Measurements from ENCODE around the gene FOXO3.

FOXO3 gene

DNA sequence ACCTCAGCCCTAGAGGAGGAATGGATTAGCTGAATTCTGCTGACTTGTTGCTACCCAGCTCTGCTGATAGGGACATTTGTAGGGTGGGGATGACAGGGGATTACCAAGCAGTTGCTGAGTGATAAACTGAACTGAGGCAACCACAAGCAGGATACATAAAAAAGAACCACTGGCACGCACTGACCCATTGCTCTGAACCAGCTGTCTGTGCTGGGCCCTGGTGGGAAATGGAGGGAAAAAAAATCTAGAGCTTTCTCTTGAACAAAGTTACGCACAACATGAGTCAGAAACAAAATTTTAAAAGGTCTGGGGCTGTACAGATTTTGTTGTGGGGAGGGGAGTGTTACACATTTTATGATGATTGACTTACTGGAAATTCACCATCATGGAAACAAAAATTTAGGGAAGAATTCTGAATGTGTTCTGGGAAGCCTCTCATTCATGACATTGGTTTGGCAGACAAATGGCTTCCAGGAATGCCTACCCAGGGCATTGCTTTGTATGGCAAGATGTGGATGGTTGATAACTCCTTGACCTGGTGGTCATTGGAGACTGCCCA lies 37.7 kb downstream of the FOXO3 start:
- DNase-seq, result no peak

DNA sequence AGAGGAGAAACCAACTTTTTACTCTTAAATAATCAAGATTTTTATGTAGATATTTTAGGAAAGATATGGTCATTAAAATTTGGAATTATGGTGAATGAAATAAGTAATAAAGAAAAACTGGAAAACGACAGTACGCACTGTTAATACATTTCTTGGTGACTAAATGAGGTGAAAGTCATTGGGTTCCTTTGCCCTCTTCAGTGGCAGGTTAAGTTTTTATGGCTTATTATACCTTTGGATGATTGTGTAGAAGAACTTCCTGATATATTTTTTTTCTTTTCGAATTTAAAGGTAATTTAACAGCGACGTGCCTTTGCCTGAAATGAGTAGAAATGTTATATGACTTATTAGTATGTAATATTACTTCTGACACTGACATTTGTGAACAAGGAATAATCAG lies 43.4 kb downstream of the FOXO3 start:
- no peak for DNase-seq

DNA sequence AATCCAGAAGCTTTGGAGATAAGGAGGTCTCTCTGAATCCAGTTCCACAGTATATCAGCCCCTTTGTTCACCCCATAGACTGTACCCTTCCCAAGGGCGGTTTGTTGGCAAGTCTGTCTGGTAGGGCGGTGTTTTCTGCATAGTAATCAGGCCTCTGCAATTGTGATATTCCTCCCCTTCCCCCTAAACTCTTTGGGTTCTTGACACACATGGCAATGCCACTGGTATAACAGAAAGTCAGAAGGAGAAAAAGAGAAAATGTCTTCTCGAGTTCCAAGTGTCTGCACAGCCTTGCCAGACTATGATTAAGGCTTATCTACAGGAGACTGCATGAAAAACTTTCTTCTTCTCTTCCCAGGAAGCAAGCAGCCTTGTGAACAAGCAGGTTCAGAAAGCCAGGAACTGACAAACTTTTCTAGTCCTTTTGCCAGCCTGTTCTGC lies 45.6 kb downstream of the FOXO3 start:
- DNase-seq, result no peak

DNA sequence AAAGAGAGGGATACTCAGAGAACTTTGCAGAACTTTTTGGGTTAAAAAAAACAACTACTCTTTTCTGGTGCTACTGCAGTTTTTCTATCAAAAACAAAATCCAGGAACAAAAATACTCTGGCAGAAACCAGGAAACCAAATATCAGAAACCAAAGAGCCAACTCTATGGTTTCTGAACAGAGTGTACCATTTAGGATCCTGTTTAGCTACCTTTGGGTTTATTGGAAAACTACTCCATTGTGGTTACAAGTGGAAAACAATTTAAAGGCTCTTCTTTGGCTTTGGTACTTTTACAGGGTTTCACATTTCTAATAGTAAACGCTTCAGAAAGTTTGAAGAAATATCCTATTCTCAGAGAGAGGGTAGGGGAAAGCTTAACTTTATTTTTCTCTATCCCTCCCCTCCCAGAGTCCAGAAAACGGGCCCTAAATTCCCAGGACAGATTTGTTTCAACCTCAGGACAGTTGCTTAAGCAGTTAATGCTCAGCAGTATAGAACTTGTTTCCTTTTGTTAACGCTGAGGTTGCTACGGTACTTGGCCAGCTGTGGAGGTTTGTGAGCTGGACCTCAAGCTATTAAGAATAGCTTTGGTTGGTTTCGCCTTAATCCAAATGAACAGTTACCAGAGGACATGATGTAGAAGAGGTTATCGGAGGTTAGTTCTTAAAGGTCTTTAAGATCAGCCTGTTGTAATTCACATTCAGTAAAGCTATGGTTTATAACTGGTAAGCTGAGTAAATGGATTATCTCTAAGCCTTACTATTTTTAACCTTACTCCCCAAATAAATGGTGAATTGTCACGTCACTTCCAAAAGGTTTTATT lies 47.9 kb downstream of the FOXO3 start:
- DNase-seq, result no peak

DNA sequence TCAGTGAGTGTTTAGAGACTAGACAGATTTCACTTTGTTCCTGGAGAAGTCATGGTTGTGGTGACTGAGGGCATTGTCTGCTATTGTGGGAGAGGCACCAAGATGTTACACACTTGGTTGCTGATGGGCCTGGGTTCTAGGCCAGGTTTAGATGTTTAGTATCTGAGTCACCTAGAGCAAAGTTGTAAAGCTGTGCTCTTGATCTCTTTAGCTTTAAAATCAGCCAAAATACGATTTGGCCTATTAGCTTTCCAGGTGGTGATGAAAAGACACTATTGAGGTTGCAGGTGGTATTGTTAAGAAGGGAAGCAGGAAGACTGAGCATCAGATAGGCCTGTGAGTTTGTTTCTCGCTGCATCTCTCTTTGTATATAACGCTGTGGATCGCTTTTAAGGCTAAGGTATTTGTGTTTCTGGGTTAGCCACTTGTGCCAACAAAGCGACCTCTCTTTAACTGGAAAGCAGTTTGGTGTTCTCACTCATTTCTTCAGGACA lies 48.6 kb downstream of the FOXO3 start:
- DNase-seq, result no peak

DNA sequence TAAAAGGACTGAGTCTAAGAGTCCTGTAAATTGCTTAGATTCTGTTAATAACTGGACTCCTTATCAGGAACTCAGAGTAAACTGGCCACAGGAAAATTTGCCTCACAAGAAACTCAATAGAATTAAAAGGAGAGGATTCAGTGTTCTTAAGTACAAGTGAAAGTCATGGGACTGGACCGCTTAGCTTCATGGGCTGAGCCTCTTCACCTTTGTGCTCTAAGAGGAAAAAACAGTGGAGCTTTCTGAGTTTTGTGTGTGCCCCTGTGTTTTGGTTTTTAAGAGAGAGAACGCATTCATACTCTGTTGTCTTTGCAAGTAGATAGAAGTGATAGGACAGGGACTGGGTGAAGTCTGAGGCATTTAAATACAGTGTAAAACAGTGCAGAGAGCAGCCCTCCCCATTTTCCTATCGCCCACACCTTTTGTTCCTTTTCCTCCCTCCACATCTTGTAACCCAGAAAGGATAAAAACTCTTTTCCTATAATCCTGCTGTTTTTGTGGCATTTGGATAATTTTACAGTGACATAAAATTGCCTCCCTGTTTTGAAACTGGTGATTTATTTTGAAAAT lies 49.6 kb downstream of the FOXO3 start:
- DNase-seq, result no peak

DNA sequence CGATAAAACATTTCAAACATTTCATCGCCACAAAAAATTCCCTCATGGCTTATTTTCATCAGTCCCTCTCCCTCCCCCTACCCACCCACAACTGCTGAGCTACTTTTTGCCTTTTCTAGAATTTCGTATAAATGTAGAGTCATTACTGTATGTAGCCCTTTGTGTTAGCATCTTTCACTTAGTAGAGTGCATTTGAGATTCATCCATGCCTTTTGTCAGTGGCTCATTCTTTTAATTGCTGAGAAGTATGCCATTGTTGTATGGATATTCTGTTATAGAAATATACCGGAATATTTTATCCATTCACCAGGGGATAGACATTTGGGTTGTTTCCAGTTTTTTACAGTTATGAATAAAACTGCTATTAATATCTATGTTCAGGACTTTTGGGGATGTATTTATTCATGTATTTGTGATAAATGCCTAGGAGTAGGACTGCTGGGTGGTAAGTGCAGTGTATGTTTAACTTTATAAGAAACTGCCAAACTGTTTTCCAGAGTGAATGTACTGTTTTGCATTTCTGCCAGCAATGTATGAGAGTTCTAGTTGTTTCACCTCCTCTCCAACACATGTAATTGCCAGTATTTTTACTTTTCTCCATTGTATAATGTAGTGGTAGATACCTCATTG lies 50.4 kb downstream of the FOXO3 start:
- no peak for DNase-seq

DNA sequence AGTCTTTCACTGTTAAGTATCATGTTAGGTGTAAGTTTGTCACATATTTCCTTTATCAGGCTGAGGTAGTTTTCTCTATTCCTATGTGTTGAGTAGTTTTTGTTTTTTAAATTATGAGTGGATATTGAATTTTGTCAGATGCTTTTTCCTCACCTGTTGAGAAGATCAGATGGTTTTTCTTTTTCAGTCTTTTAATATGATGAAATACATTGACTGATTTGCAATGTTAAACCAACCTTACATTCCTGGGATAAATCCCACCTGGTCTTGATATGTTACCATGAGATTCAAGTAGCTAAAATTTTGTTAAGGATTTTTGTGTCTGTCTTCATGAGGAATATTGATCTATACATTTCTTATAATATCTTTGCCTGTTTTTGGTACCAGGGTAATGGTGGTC lies 52.1 kb downstream of the FOXO3 start:
- no peak for DNase-seq

DNA sequence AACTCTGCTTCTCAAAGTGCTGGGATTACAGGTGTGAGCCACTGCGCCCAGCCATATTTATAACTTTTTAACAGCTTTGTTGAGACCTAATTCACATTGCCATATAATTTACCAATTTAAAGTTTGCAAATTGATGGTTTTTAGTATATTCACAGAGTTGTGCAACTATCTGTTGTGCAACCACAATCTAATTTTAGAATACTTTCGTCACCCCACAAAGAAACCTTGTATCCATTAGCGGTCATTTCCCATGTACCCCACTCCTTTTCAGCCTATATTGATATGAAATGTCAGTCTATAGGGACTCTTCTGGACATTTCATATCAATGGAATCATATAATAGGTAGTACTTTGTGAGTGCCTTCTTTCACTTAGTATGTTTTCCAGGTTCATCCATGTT lies 55.8 kb downstream of the FOXO3 start:
- DNase-seq, result no peak

DNA sequence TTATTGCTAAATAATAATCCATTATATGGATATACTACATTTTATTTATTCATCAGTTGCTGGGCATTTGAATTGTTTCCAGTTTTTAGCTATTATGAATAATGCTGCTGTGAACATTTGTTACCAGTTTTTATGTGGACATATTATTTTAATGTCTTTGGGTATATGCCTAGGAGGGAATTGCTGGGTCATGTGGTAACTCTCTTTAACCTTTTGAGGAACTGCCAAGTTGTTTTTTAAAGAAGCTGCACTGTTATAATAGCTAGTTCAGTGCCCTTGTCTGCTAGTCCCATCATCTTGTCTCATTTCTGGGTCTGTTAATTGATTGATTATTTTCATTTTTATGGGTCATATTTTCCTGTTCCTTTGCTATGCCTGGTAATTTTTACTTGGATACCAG lies 56.3 kb downstream of the FOXO3 start:
- no peak for DNase-seq

DNA sequence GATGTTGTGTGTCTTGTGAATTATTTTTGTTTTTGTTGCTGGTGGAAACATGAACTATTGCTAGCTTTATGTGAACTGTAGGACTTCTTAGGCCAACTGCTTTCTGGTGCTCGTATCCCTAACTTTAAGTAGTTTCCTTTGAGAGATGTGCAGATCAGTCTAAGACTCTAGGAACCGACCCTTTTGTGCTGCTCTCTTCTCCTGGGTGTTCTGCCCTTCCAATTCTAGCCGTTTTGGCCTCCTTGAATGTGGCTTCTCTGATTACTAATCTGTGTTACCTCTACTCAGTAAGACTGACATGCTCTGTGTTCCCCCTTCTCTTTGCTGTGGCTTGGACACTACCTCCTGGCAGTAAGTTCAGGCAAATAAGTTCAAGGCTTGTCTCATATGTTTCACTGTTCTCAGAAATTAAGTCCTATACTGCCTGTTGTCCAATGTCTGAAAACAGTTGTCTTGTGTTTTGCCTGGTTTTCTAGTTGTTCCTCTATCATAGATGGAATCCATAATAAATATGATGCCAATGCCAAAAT lies 58.0 kb downstream of the FOXO3 start:
- DNase-seq, result no peak

DNA sequence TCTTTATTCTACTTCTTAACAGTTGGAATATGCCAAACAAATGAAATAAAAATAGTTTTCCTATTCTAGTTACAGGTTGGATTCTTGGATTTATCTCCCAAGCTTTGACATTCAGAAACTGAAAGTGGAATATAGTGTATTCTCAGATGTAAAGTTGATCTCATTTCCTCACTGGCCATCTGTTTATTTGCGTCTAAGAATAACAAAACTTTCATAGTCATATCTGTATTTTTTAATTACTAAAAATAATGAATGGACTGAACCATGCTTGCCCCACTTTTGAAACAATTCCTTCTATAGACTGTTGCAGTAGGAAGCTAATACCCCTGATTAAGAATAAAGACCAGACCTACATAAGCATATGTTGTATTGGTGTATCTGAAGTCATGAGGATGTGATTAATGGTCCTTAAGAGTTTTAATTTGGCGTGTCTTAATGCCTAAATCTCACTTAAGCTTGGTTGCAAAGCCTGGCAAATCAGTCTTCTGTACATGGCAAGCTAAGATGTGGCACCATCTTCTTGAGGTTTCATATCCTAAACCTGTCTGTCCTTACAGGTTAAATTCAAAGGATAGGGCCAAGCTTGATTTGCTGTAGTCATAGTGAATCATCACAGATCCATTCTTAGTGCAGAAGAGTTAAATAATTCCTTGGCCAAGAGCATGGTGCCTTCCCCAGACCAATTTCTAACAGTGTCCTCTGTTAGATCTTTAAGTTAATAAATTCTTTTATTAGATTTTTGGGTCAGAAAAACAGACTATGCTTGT lies 58.9 kb downstream of the FOXO3 start:
- no peak for DNase-seq

DNA sequence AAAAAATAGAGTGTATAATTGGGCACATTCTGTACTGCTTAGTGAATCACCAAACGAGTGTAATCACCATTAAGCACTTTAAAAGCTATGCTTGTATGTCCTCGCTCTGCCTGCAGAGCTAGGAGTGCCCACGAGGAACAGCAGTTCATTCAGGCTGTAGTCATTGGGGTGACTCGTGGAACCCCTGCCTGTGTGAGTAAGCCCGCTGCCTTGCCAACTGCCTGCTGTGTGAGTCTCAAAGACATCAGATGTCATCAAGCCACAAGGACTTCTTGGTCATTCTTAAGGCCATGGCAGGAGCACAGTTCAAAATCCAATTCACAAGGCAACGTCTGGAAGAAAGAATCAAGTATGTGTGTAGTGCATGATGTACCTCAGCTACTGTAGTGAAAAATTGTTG lies 60.4 kb downstream of the FOXO3 start:
- DNase-seq, result no peak

DNA sequence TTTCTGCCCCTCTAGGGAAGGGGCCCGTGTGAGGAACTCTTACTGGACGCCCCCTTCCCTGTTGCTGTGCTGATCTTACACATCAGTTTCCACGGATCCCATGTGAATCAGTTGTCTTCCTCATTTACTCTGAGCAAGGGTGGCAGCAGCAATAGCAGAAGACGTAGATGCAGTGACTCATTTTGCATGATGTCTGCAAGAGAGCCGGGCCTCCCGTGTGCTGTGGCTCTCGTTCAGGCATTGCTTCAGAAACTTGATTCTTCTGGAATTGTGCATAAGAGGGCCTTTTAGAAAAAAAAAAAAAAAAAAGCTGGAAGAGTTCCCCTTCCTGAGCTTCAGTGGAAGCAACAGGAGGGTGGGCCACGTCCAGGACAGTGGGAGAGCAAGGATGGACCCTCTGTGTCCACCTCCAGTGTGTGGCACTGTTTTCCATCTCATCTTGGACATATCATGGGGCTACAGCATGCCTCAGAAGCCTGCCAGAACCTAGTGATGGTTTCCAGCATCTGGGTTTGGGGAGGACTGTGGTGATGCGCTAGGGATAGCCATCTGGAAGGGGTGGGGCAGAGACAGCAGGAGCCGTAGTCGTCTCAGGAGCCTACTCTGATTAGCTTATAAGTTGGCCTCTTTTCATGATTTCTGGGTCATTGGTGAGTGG lies 62.1 kb downstream of the FOXO3 start:
- DNase-seq, result no peak

DNA sequence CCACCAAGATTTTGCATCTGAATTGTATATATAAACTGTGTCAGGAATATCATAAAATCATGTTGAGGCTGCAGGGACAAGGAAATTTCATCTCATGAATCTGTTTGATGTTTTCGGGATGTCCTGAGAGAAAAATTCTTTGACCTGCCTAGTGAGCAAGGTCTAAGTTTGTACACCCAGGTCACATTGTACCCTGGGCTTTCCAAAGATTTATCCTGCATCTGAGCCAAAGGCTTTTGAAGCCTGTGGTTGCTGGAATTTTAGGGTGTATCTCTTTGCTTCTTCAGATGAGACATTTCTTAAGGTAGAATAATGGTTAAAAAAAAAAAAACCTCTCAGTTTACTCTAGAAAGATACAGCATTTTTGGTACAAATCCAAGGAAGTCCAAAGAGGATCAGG lies 63.3 kb downstream of the FOXO3 start:
- DNase-seq, result no peak

DNA sequence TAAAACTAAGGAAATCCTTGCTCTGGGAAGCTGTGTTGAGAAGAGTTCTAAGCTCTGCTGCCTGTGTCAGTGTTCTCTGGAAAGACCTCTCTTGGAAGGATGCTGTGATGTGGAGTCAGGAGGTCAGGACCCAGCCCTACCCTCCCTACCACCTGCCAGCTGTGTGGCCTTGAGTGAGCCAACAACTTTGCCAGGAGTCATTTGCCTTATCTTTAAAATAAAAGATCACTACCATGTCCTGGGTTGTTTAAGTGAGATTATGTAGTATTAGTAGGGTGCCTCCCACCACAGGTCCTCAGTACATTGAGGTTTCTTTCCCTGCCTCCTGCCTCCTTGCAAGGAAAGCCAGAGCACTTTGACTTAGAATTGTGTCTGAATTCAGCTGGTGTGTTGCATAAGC lies 64.9 kb downstream of the FOXO3 start:
- no peak for DNase-seq

DNA sequence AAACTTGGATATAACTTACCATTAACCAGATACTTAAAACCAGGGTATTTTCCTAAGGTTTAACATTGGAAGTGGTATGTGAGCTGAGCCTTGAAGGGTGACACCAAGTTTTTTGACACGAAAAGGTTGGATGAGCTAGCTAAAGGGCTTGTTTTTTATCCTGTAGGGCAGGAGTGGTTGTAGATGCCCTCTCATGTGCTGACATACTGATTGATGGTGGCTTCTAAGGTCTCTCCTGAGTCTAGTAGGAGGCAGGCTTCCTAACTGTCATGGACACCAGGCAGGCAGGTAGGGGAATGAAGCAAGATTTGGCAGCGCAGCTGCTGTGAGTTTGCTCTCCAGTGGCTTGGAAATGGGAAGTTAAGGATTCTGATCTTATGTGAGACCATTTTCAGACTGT lies 66.1 kb downstream of the FOXO3 start:
- no peak for DNase-seq

DNA sequence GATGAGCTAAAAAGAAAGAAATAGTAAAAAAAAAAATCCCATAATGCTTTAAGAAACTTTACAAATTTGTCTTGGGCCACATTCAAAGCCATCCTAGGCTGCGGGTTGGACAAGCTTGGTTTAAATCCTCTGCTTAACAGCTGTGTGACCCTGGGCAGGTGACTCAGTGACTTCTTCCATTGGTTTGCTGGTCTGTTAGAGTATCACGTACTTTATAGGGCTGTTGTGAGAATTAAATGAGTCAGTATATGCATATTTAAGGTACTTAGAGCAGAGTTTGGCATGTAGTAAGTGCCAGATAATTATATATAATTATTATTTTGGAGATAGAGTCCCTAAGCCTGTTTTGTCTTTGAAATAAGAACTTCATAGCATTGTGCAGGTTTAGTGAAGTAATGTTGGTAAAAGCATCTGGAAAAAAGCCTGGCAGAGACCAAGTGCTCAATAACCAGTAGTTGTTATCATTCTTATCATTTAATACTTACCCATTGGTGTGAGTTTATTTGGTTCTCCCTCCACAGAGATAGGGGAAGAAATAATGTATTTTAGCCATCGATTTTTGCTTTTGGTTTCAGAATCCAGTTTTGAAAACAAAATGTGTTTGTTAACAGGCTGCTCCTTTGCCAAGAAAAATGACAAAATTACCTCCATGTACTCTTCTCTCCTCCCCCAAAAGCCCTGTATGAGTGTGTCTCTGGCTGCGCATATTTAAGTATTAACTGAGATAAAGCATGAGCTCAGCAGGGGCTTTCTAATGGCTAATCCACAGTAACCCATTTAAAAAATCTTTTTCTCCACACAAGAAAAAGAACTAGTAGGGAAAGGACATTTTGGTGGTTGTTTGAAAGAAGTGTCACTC lies 67.2 kb downstream of the FOXO3 start:
- DNase-seq, result no peak

DNA sequence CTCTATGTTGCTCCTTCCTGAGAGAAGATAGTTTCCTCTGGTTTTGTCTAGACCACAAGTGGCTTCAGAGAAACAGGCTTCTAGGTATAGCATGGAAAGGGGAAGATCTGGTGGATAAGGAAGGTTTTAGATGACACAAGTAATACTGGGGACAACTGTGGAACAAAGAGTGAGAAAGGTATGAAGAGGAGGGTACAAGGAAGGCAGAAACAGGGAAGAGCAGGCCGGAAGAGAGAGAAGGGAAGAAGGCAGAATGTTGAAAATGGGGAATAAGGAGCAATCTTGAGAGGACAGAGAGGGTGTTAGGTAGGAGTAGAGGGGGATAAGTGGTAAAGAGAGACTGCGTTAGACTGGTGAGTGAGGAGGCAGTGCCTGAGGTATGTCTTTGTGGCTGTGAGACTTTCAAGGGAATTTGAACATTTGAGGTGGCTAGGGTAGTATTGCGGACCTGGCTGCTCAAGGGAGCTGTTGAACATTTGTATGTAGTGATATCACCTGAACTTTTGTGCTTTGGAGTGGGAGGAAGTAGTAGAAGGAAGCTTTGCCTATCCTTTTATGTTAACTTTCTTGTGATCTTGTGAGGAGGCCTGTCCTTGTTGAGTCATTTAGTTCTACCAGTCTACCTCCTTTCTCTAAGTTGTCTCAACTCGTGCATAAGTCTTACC lies 69.5 kb downstream of the FOXO3 start:
- DNase-seq, result no peak

DNA sequence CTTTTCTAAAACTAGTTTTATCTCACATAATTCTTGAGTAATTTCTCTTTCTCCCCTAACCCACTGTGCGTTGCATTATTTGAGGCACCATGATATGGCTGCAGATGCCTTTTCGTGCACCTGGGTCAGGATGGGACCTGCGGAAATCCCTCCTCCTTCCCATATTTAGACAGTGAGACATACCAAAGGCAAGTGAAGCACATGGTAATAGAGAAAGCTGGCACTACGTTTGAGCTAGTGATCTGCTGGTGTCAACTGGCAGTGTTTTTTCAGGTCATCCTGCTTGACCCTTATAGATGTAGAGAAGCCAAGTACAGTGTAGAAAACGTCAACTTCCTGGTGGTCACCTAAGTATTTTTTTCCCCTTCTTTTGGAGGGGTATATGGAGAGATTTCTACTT lies 71.7 kb downstream of the FOXO3 start:
- DNase-seq, result no peak

DNA sequence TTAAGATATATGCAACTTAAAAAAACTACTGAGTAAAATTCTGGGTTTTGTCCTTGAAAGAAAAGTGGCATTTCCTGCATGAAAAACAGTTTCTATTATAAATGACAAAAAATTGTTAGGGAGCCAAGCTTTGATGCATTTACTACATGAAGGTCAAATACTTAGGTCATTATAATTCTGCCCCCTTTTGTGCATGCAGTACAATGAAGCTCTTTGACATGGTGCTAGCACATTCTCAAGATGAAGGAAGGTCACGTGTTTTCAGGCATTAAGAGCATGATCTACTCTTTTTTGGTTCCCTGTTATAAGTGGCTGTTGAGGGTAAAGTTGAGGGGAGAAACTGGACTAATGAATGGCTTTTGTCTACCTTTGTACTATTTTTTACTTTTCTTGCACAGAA lies 72.7 kb downstream of the FOXO3 start:
- DNase-seq, result no peak
